HepG2 (cell line): Measurements from ENCODE around the gene SEPTIN12. TPM values are rescaled to one million over a fixed set of nuclear protein-coding genes. Genes with fewer than 3 reads are reported as not detected.

ENCODE experiments used
- ATAC-seq: fragments of 200-7000 bp; cut with Tn5 transposase; 3 replicates; pipeline ENCODE4 v1.9.1; 2020; ENCODE audit warnings: mild to moderate bottlenecking, moderate library complexity
- BruUV-seq: library from RNA; stranded (reverse); fragments of 400-500 nt; replicated peaks from 2 replicates; lab custom pipeline; 2021; lab: Mats Ljungman, UMichigan
- CTCF ChIA-PET: fragments of 300-600 bp; formaldehyde crosslinking; extraction: SDS; loops from one replicate; lab custom pipeline; 2021; ENCODE audit warnings: low total read pairs, inconsistent platforms, low intra/inter-chr PET ratio; lab: Yijun Ruan, JAX
- POLR2A ChIA-PET: fragments of 350-600 bp; sonication (Branson Sonifier 250); formaldehyde crosslinking; loops from one replicate; lab custom pipeline; 2020; ENCODE audit warnings: antibody characterized with exemption, inconsistent platforms; lab: Yijun Ruan, JAX
- DNase-seq: peaks from one replicate; pipeline ENCODE4 v3.0.0-alpha.2; 2015; ENCODE audit warnings: low spot score
- FAIRE-seq: peaks from 3 replicates; lab custom pipeline; 2011; peaks lifted over from hg19 to GRCh38; lab: Jason Lieb, UNC
- H2AFZ ChIP-seq: one replicate; pipeline ENCODE4 v1.6.1; 2011; ENCODE audit warnings: low read length, inconsistent platforms
- H3K27ac ChIP-seq: fragments of 300-600 bp; 3 replicates; pipeline ENCODE4 v1.8.0; 2011; ENCODE audit warnings: mixed run types, mild to moderate bottlenecking, mixed read lengths, low read length, inconsistent platforms; ENCODE audit not compliant: insufficient read depth; ENCODE audit errors: extremely low read length
- H3K27me3 ChIP-seq, 2 experiments: fragments of 200-600 bp in 1 of 2; 2 replicates in 1 of 2; 3 replicates in 1 of 2; pipeline versions ENCODE4 v1.6.0 to v1.8.0; 2011; ENCODE audit warnings: low read length in 2 of 2, mild to moderate bottlenecking in 2 of 2, moderate library complexity in 2 of 2, inconsistent platforms in 1 of 2; ENCODE audit not compliant: insufficient read depth in 2 of 2, control insufficient read depth in 1 of 2
- H3K36me3 ChIP-seq, 2 experiments: fragments of 200-600 bp in 1 of 2; replicated peaks in 1 of 2; 2 replicates in 1 of 2; 3 replicates in 1 of 2; pipeline versions ENCODE4 v1.5.1 to v1.8.0; 2011; ENCODE audit warnings: low read length in 2 of 2, inconsistent platforms in 1 of 2; ENCODE audit not compliant: insufficient read depth in 2 of 2, control insufficient read depth in 1 of 2
- H3K4me1 ChIP-seq: 2 replicates; pipeline ENCODE4 v1.5.1; 2012; ENCODE audit warnings: low read length, inconsistent platforms; ENCODE audit not compliant: insufficient read depth
- H3K4me2 ChIP-seq: 2 replicates; pipeline ENCODE4 v1.6.0; 2011; ENCODE audit warnings: low read depth, low read length, inconsistent platforms
- H3K4me3 ChIP-seq, 3 experiments: fragments of 200-600 bp in 1 of 3; sonication (generic), shearing (Covaris generic) in 1 of 3; replicated peaks in 1 of 3; 2 replicates each; pipeline ENCODE4 v1.5.1; 2011 to 2016; ENCODE audit warnings: low read length in 3 of 3, inconsistent platforms in 2 of 3, low read depth in 2 of 3, mild to moderate bottlenecking in 2 of 3, control low read depth in 1 of 3, mixed read lengths in 1 of 3; ENCODE audit not compliant: insufficient read depth in 1 of 3
- H3K79me2 ChIP-seq: one replicate; pipeline ENCODE4 v1.6.1; 2011; ENCODE audit warnings: low read length, inconsistent platforms; ENCODE audit not compliant: insufficient read depth
- H3K9ac ChIP-seq: 2 replicates; pipeline ENCODE4 v1.6.0; 2011; ENCODE audit warnings: mild to moderate bottlenecking, low read depth, low read length, inconsistent platforms; ENCODE audit not compliant: insufficient read depth
- H3K9me3 ChIP-seq: 2 replicates; pipeline ENCODE4 v1.5.1; 2012; ENCODE audit warnings: mild to moderate bottlenecking, low read length
- H4K20me1 ChIP-seq: 2 replicates; pipeline ENCODE4 v1.6.0; 2011; ENCODE audit warnings: inconsistent platforms, mild to moderate bottlenecking, low read length, moderate library complexity; ENCODE audit not compliant: insufficient read depth
- CEBPB ChIP-seq: IDR thresholded peaks from 2 replicates; pipeline ENCODE4 v1.6.1; 2011; ENCODE audit warnings: low read depth, low read length, improper control_type of control experiment, borderline replicate concordance
- CEBPG ChIP-seq: IDR thresholded peaks from 2 replicates; pipeline ENCODE4 v1.6.1; 2016
- CHD4 ChIP-seq: fragments of 200-600 bp; sonication (generic); IDR thresholded peaks from 2 replicates; pipeline ENCODE4 v1.7.0; 2017; ENCODE audit warnings: mild to moderate bottlenecking, low read length, borderline replicate concordance
- ELF1 ChIP-seq: sonication (generic); formaldehyde crosslinking; IDR thresholded peaks from 2 replicates; pipeline ENCODE4 v1.4.0; 2020; ENCODE audit warnings: missing genetic modification reagents
- GATAD2A ChIP-seq: IDR thresholded peaks from 2 replicates; pipeline ENCODE4 v1.6.1; 2016
- HCFC1 ChIP-seq: fragments of 150-350 bp; IDR thresholded peaks from 2 replicates; pipeline ENCODE4 v1.6.1; 2014; ENCODE audit warnings: low read depth, low read length
- HIVEP1 ChIP-seq: sonication (generic); formaldehyde crosslinking; IDR thresholded peaks from 2 replicates; pipeline ENCODE4 v1.4.0; 2020; ENCODE audit warnings: mild to moderate bottlenecking, missing genetic modification reagents
- KDM6A ChIP-seq: IDR thresholded peaks from 2 replicates; pipeline ENCODE4 v1.6.1; 2016; ENCODE audit warnings: low read depth
- ZNF274 ChIP-seq: sonication (generic); formaldehyde crosslinking; IDR thresholded peaks from 2 replicates; pipeline ENCODE4 v1.5.1; 2020; ENCODE audit warnings: mild to moderate bottlenecking, missing genetic modification reagents
- ZNF496 ChIP-seq: sonication (generic); formaldehyde crosslinking; IDR thresholded peaks from 2 replicates; pipeline ENCODE4 v1.8.1; 2023; ENCODE audit warnings: mild to moderate bottlenecking, moderate library complexity, missing genetic modification reagents; ENCODE audit not compliant: insufficient replicate concordance
- ZNF572 ChIP-seq: sonication (generic); formaldehyde crosslinking; IDR thresholded peaks from 2 replicates; pipeline ENCODE4 v1.5.1; 2020; ENCODE audit warnings: mild to moderate bottlenecking, missing genetic modification reagents
- ZNF577 ChIP-seq: sonication (generic); formaldehyde crosslinking; IDR thresholded peaks from 2 replicates; pipeline ENCODE4 v1.4.0; 2020; ENCODE audit warnings: mild to moderate bottlenecking, low read depth, missing genetic modification reagents, borderline replicate concordance
- ZNF792 ChIP-seq: IDR thresholded peaks from 2 replicates; pipeline ENCODE4 v1.6.1; 2016
- ZSCAN30 ChIP-seq: sonication (generic); formaldehyde crosslinking; IDR thresholded peaks from 2 replicates; pipeline ENCODE4 v1.5.0; 2020; ENCODE audit warnings: mild to moderate bottlenecking, missing genetic modification reagents
- WGBS: methylation state at CpG from one replicate; pipeline ENCODE4 v1.1.6; 2017; ENCODE audit warnings: low lambda C conversion rate; 5-methylcytosine and 5-hydroxymethylcytosine counted together
- in situ Hi-C: cut with HindIII; loops from 2 replicates; pipeline ENCODE4 v1.10.0; 2017; ENCODE audit warnings: low pct_unique_long_range_greater_than_20kb; ENCODE audit not compliant: extremely low pct_ligation_motif_present
- intact Hi-C: fragments of 100-400 bp; cut with micrococcal nuclease; formaldehyde crosslinking; loops from one replicate; pipeline ENCODE4 v1.10.0; 2022; ENCODE audit not compliant: unreplicated experiment
- polyA plus RNA-seq, 8 experiments: library from polyadenylated mRNA; depleted of rRNA in 3 of 8; stranded (reverse) in 7 of 8; unstranded in 1 of 8; fragments of >200 nt; fragmentation: Illumina TruSeq in 4 of 8; extraction: Trizol in 4 of 8; gene quantifications; 2 replicates each; pipeline versions ENCODE4 v1.2.1 to v1.2.3, GENCODE V29; 2011 to 2016; ENCODE audit warnings: low read depth in 4 of 8, missing spikeins in 1 of 8, mixed read lengths in 1 of 8; ENCODE audit not compliant: insufficient read depth in 1 of 8
- total RNA-seq, 5 experiments: library from RNA; depleted of rRNA; stranded (reverse); fragments of >200 nt; fragmentation: Illumina TruSeq; extraction: Trizol; gene quantifications; 2 replicates each; pipeline ENCODE4 v1.2.3, GENCODE V29; 2016; ENCODE audit warnings: low read depth in 1 of 5
- TF ChIP-seq, protein P1 (sequence below): sonication (generic); formaldehyde crosslinking; IDR thresholded peaks from 2 replicates; pipeline ENCODE4 v1.4.0; 2020; ENCODE audit warnings: missing genetic modification reagents
- TF ChIP-seq, protein P2 (sequence below), 2 experiments: sonication (generic) in 1 of 2; formaldehyde crosslinking in 1 of 2; IDR thresholded peaks; 2 replicates each; pipeline versions ENCODE4 v1.4.0 to v1.6.1; 2018 to 2020; ENCODE audit warnings: missing genetic modification reagents in 2 of 2, borderline replicate concordance in 1 of 2, low read depth in 1 of 2, mild to moderate bottlenecking in 1 of 2, missing biosample characterization in 1 of 2
- TF ChIP-seq, protein P3 (sequence below): sonication (generic); formaldehyde crosslinking; IDR thresholded peaks from 2 replicates; pipeline ENCODE4 v1.5.0; 2020; ENCODE audit warnings: mild to moderate bottlenecking, missing genetic modification reagents
- TF ChIP-seq, protein P4 (sequence below): sonication (generic); formaldehyde crosslinking; conservative IDR thresholded peaks from 2 replicates; pipeline ENCODE4 v1.4.0; 2020; ENCODE audit warnings: missing genetic modification reagents

The SEPTIN12 gene
- total and polyA plus RNA-seq, 2 of the 13 experiments (the other 11 are each of a cell fraction or from before 2014, with no cell fraction given): 0.22 TPM; not detected in 1

DNA sequence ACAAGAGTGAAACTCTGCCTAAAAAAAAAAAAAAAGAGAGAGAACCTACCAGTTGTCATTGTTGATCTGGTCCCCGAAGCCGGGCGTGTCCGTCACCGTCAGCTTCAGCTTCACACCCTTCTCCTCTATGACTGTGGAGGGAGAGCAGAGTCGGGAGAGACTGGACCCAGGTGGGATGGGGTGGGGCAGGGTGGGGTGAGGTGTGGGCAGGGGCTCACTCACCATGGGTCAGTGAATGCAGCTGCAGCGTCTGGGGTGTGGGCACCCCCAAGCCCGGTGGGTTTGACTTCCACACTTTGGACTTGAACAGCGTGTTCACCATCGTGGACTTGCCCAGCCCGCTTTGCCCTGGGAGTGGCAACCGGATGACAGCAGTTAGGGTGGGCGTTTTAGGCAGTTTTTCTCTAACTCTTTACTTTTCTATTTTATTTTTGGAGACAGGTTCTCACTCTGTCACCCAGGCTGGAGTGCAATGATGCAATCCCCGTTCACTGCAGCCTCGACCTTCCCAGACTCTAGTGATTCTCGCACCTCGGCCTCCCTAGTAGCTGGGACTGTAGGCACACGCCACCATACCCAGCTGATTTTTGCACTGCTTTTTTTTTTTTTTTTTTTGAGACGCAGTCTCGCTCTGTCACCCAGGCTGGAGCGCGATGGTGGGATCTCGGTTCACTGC, 2.2 kb downstream of the SEPTIN12 start:
- no peaks in the 10 kb centered on the region for H3K27me3 ChIP-seq
- no peak for DNase-seq
- WGBS: 49% methylated on average over 22 of the region's 23 CpGs
- in situ Hi-C loops (no loop called here), intact Hi-C loops (no loop called here)
- peaks cover 95% of the 10 kb centered on the region for H3K4me1 ChIP-seq
- no peak overlapping the region for H3K4me3 ChIP-seq
- CTCF ChIA-PET: no interaction called here
- H3K36me3 ChIP-seq: no peaks in the 10 kb centered on the region
- H3K79me2 ChIP-seq: no peaks in the 10 kb centered on the region
- no peak for FAIRE-seq
- POLR2A ChIA-PET: no interaction called here
- no peak for ATAC-seq
- no peaks in the 10 kb centered on the region for H4K20me1 ChIP-seq
- no peak overlapping the region for H2AFZ ChIP-seq
- H3K27ac ChIP-seq: no peak overlapping the region
- H3K9me3 ChIP-seq: no peaks in the 10 kb centered on the region
- no TSS peak for BruUV-seq
- peak overlapping the region; percentile 18; the same call in 1 of the 2 replicates for H3K4me2 ChIP-seq
- no peak overlapping the region for H3K9ac ChIP-seq
- TF ChIP-seq ZNF274 (CRISPR knock-in tag): no peak
- TF ChIP-seq ZSCAN30 (CRISPR knock-in tag): no peak
- TF ChIP-seq, protein P1, sequence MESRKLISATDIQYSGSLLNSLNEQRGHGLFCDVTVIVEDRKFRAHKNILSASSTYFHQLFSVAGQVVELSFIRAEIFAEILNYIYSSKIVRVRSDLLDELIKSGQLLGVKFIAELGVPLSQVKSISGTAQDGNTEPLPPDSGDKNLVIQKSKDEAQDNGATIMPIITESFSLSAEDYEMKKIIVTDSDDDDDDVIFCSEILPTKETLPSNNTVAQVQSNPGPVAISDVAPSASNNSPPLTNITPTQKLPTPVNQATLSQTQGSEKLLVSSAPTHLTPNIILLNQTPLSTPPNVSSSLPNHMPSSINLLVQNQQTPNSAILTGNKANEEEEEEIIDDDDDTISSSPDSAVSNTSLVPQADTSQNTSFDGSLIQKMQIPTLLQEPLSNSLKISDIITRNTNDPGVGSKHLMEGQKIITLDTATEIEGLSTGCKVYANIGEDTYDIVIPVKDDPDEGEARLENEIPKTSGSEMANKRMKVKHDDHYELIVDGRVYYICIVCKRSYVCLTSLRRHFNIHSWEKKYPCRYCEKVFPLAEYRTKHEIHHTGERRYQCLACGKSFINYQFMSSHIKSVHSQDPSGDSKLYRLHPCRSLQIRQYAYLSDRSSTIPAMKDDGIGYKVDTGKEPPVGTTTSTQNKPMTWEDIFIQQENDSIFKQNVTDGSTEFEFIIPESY: no peak
- TF ChIP-seq ELF1 (CRISPR knock-in tag): no peak
- TF ChIP-seq, protein P2, sequence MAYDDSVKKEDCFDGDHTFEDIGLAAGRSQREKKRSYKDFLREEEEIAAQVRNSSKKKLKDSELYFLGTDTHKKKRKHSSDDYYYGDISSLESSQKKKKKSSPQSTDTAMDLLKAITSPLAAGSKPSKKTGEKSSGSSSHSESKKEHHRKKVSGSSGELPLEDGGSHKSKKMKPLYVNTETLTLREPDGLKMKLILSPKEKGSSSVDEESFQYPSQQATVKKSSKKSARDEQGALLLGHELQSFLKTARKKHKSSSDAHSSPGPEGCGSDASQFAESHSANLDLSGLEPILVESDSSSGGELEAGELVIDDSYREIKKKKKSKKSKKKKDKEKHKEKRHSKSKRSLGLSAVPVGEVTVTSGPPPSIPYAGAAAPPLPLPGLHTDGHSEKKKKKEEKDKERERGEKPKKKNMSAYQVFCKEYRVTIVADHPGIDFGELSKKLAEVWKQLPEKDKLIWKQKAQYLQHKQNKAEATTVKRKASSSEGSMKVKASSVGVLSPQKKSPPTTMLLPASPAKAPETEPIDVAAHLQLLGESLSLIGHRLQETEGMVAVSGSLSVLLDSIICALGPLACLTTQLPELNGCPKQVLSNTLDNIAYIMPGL (CRISPR knock-in tag; IDR thresholded peaks at IDR 0.05; ENCODE audit: borderline replicate concordance in 1 of 2, low read depth in 1 of 2): no peak
- TF ChIP-seq KDM6A: no peak
- TF ChIP-seq HCFC1: no peak
- TF ChIP-seq HIVEP1 (CRISPR knock-in tag): no peak
- TF ChIP-seq ZNF572 (CRISPR knock-in tag): no peak
- TF ChIP-seq, protein P3, sequence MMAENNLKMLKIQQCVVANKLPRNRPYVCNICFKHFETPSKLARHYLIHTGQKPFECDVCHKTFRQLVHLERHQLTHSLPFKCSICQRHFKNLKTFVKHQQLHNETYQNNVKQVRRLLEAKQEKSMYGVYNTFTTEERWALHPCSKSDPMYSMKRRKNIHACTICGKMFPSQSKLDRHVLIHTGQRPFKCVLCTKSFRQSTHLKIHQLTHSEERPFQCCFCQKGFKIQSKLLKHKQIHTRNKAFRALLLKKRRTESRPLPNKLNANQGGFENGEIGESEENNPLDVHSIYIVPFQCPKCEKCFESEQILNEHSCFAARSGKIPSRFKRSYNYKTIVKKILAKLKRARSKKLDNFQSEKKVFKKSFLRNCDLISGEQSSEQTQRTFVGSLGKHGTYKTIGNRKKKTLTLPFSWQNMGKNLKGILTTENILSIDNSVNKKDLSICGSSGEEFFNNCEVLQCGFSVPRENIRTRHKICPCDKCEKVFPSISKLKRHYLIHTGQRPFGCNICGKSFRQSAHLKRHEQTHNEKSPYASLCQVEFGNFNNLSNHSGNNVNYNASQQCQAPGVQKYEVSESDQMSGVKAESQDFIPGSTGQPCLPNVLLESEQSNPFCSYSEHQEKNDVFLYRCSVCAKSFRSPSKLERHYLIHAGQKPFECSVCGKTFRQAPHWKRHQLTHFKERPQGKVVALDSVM (CRISPR knock-in tag): peak; percentile 82
- TF ChIP-seq GATAD2A (CRISPR knock-in tag): no peak
- TF ChIP-seq CHD4: no peak
- TF ChIP-seq, protein P4, sequence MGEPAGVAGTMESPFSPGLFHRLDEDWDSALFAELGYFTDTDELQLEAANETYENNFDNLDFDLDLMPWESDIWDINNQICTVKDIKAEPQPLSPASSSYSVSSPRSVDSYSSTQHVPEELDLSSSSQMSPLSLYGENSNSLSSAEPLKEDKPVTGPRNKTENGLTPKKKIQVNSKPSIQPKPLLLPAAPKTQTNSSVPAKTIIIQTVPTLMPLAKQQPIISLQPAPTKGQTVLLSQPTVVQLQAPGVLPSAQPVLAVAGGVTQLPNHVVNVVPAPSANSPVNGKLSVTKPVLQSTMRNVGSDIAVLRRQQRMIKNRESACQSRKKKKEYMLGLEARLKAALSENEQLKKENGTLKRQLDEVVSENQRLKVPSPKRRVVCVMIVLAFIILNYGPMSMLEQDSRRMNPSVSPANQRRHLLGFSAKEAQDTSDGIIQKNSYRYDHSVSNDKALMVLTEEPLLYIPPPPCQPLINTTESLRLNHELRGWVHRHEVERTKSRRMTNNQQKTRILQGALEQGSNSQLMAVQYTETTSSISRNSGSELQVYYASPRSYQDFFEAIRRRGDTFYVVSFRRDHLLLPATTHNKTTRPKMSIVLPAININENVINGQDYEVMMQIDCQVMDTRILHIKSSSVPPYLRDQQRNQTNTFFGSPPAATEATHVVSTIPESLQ (CRISPR knock-in tag): no peak
- no peak for TF ChIP-seq ZNF577 (CRISPR knock-in tag)
- TF ChIP-seq ZNF496 (CRISPR knock-in tag): no peak
- peak; percentile 34; the same call in 1 of the 2 replicates for TF ChIP-seq CEBPB
- peak; percentile 22; the same call in 1 of the 2 replicates for TF ChIP-seq CEBPG (CRISPR knock-in tag)
- TF ChIP-seq ZNF792 (CRISPR knock-in tag): no peak
